ENCODE data around the gene CALHM2. TPM values are rescaled to one million over a fixed set of nuclear protein-coding genes. Genes with fewer than 3 reads are reported as not detected.

CALHM2 gene
- total RNA-seq, 1 experiment from 2014 or later: not detected

- H3K4me2 ChIP-seq (ENCODE audit: insufficient read depth, insufficient read length, low read length): no peak overlapping the region
- Mint-ChIP-seq H3K4me1 (peaks cover 5 to 9% of the 10 kb centered on the region in 2 experiments), H3K27ac (no peak overlapping the region), H3K4me3 (no peak overlapping the region), H3K36me3 (ENCODE audit: insufficient read depth in 1 of 3, low read depth in 3 of 3) (no peaks in the 10 kb centered on the region), H3K27me3 (ENCODE audit: low read depth) (peaks cover 2% of the 10 kb centered on the region; the same call in 1 of the 2 replicates), H3K9me3 (no peaks in the 10 kb centered on the region)
- H2AK5ac ChIP-seq (ENCODE audit: insufficient read length, low read length): no peak overlapping the region
- H2BK20ac ChIP-seq (ENCODE audit: low read depth, low read length, poor library complexity, severe bottlenecking): no peak overlapping the region
- no peak overlapping the region for H2BK12ac ChIP-seq (ENCODE audit: insufficient read length, low read depth, low read length)
- H3K56ac ChIP-seq (ENCODE audit: insufficient read length, low read depth, low read length): no peak overlapping the region
- no peaks in the 10 kb centered on the region for H3K27me3 ChIP-seq (ENCODE audit: insufficient read depth, low read length)
- H2AFZ ChIP-seq (ENCODE audit: low read length): no peak overlapping the region
- no peak overlapping the region for H3K18ac ChIP-seq (ENCODE audit: insufficient read length, low read depth, low read length)
- no peak overlapping the region for H4K5ac ChIP-seq (ENCODE audit: insufficient read length, low read depth, low read length)
- H4K91ac ChIP-seq (ENCODE audit: insufficient read length, low read depth, low read length): no peak overlapping the region
- no peak overlapping the region for H4K8ac ChIP-seq (replicated peaks; ENCODE audit: insufficient read length, low read depth, low read length)
- H3K23ac ChIP-seq (ENCODE audit: insufficient read length, low read depth, low read length): no peak overlapping the region
- H3K14ac ChIP-seq (ENCODE audit: insufficient read depth, low read length): no peak overlapping the region
- no peak overlapping the region for H2BK120ac ChIP-seq (ENCODE audit: low read depth, low read length, poor library complexity, severe bottlenecking)
- H3K9me3 ChIP-seq (ENCODE audit: control insufficient read depth, low read depth, low read length): no peaks in the 10 kb centered on the region
- no peaks in the 10 kb centered on the region for H3K4me1 ChIP-seq (ENCODE audit: insufficient read depth, low read length)
- no peaks in the 10 kb centered on the region for H4K20me1 ChIP-seq (ENCODE audit: control insufficient read depth, insufficient read depth, insufficient read length)
- H3K79me1 ChIP-seq (ENCODE audit: insufficient read depth, low read depth, low read length, poor library complexity, severe bottlenecking): no peaks in the 10 kb centered on the region
- H3K79me2 ChIP-seq (ENCODE audit: insufficient read depth, low read length): no peaks in the 10 kb centered on the region
- no peak for DNase-seq
- no peak overlapping the region for H2BK5ac ChIP-seq (ENCODE audit: insufficient read length, low read length)
- no peaks in the 10 kb centered on the region for H3K23me2 ChIP-seq (ENCODE audit: insufficient read length, low read depth, low read length, poor library complexity, severe bottlenecking)
- no peak overlapping the region for H3K9ac ChIP-seq (ENCODE audit: extremely low read depth, insufficient read length, low read length)
- no peak overlapping the region for H3K27ac ChIP-seq (ENCODE audit: insufficient read length, low read depth, low read length)
- H3K4ac ChIP-seq (ENCODE audit: low read depth, low read length): no peak overlapping the region
- TF ChIP-seq, protein P1, sequence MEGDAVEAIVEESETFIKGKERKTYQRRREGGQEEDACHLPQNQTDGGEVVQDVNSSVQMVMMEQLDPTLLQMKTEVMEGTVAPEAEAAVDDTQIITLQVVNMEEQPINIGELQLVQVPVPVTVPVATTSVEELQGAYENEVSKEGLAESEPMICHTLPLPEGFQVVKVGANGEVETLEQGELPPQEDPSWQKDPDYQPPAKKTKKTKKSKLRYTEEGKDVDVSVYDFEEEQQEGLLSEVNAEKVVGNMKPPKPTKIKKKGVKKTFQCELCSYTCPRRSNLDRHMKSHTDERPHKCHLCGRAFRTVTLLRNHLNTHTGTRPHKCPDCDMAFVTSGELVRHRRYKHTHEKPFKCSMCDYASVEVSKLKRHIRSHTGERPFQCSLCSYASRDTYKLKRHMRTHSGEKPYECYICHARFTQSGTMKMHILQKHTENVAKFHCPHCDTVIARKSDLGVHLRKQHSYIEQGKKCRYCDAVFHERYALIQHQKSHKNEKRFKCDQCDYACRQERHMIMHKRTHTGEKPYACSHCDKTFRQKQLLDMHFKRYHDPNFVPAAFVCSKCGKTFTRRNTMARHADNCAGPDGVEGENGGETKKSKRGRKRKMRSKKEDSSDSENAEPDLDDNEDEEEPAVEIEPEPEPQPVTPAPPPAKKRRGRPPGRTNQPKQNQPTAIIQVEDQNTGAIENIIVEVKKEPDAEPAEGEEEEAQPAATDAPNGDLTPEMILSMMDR (conservative IDR thresholded peaks at IDR 0.05): peak; percentile 69
- WGBS (ENCODE audit: extremely low coverage, insufficient read length, low lambda C conversion rate): no CpG with 5 or more reads among the region's 12 CpGs
- H2BK15ac ChIP-seq (ENCODE audit: low read depth, low read length): no peak overlapping the region
- H3T11ph ChIP-seq (ENCODE audit: low read length): no peak overlapping the region
These were observed 29.9 kb upstream of the CALHM2 start for GRCh38 chr10:103481974-103482531.

Data from H9 (cell line).